Fibroblast of lung (primary cell): Measurements from ENCODE around the gene RRAS2.

Experiments
- CTCF ChIP-seq, 2 donors: IDR thresholded peaks in 1 of 2; conservative IDR thresholded peaks in 1 of 2; 1 replicate in 1 of 2; 2 replicates in 1 of 2; pipeline ENCODE4 v1.5.1; 2011 to 2012; ENCODE audit warnings: low read length in 2 of 2, control low read depth in 1 of 2, inconsistent platforms in 1 of 2, low read depth in 1 of 2, mild to moderate bottlenecking in 1 of 2
- EZH2 ChIP-seq: IDR thresholded peaks from 2 replicates; pipeline ENCODE4 v1.5.1; 2012; ENCODE audit warnings: low read length, control low read depth, mild to moderate bottlenecking; ENCODE audit errors: missing control alignments

- TF ChIP-seq CTCF (conservative IDR thresholded peaks at IDR 0.05 in 1 of 2, IDR thresholded peaks at IDR 0.05 in 1 of 2; ENCODE audit: low read depth in 1 of 2, low read length in 2 of 2) (no peak), EZH2 (no peak)
These were observed at the start of gene RRAS2 for GRCh38 chr11:14358729-14359439.
